Smooth muscle cell (in vitro differentiated cells): ENCODE data around the gene CHCHD3. TPM values are rescaled to one million over a fixed set of nuclear protein-coding genes. Genes with fewer than 3 reads are reported as not detected.

Source experiments
- DNase-seq: peaks from one replicate; lab custom pipeline; 2025; ENCODE audit not compliant: unreplicated experiment; lab: John Stamatoyannopoulos, UW
- H2AFZ ChIP-seq: fragments of 200-600 bp; sonication (generic); 2 replicates; pipeline ENCODE4 v1.6.0; 2016; ENCODE audit warnings: antibody characterized with exemption, low read depth, mild to moderate bottlenecking
- H3F3A ChIP-seq: fragments of 200-600 bp; sonication (generic); 2 replicates; pipeline ENCODE4 v1.6.0; 2017; ENCODE audit warnings: antibody characterized with exemption, low read depth
- H3K27ac ChIP-seq: fragments of 200-600 bp; sonication (generic); 2 replicates; pipeline ENCODE4 v1.5.1; 2016; ENCODE audit warnings: low read depth, mild to moderate bottlenecking
- H3K27me3 ChIP-seq: fragments of 200-600 bp; sonication (generic); 2 replicates; pipeline ENCODE4 v1.6.1; 2016; ENCODE audit warnings: low read depth, mild to moderate bottlenecking
- H3K36me3 ChIP-seq: fragments of 200-600 bp; sonication (generic); 2 replicates; pipeline ENCODE4 v1.5.1; 2016; ENCODE audit warnings: low read depth
- H3K4me1 ChIP-seq: fragments of 200-600 bp; sonication (generic); 2 replicates; pipeline ENCODE4 v1.5.1; 2016; ENCODE audit warnings: low read depth
- H3K4me2 ChIP-seq: fragments of 200-600 bp; sonication (generic); 2 replicates; pipeline ENCODE4 v1.6.0; 2016; ENCODE audit warnings: mild to moderate bottlenecking
- H3K4me3 ChIP-seq: fragments of 200-600 bp; sonication (generic); 2 replicates; pipeline ENCODE4 v1.5.1; 2016; ENCODE audit warnings: mild to moderate bottlenecking
- H3K79me2 ChIP-seq: fragments of 200-600 bp; sonication (generic); 2 replicates; pipeline ENCODE4 v1.6.0; 2016; ENCODE audit warnings: low read depth, mild to moderate bottlenecking
- H3K9ac ChIP-seq: fragments of 200-600 bp; sonication (generic); 2 replicates; pipeline ENCODE4 v1.6.0; 2016; ENCODE audit warnings: low read depth
- H3K9me3 ChIP-seq: fragments of 200-600 bp; sonication (generic); replicated peaks from 2 replicates; pipeline ENCODE4 v1.5.1; 2016; ENCODE audit warnings: low read depth
- H4K20me1 ChIP-seq: fragments of 200-600 bp; sonication (generic); 2 replicates; pipeline ENCODE4 v1.6.0; 2016; ENCODE audit warnings: low read depth
- CTCF ChIP-seq: fragments of 200-600 bp; sonication (generic); IDR thresholded peaks from 2 replicates; pipeline ENCODE4 v1.5.1; 2017; ENCODE audit warnings: borderline replicate concordance, mild to moderate bottlenecking, antibody characterized with exemption; ENCODE audit not compliant: insufficient read depth, poor library complexity, severe bottlenecking
- WGBS: methylation state at CpG from one replicate; pipeline ENCODE4 v1.1.7; 2016; ENCODE audit warnings: low lambda C conversion rate; 5-methylcytosine and 5-hydroxymethylcytosine counted together
- polyA plus RNA-seq: library from polyadenylated mRNA; unstranded; fragments of >200 nt; fragmentation: Nextera tagmentation; extraction: Ambion mirVana; gene quantifications from 2 replicates; pipeline ENCODE4 v1.2.1, GENCODE V29; 2016
- total RNA-seq: library from RNA; depleted of rRNA; stranded (reverse); fragments of >200 nt; gene quantifications from 2 replicates; pipeline ENCODE4 v1.2.3, GENCODE V29; 2014

Gene CHCHD3
- total and polyA plus RNA-seq, 2 experiments from 2014 or later = 49.8 to 59.2 TPM

- H3K9ac ChIP-seq = no peak overlapping the region
- H3K36me3 ChIP-seq = no peaks in the 10 kb centered on the region
- H2AFZ ChIP-seq = no peak overlapping the region
- 90% methylated on average over 1 of the region's 1 CpG for WGBS
- peaks cover 8% of the 10 kb centered on the region for H4K20me1 ChIP-seq
- no peak for DNase-seq
- H3K79me2 ChIP-seq = peaks cover 2% of the 10 kb centered on the region
- H3K4me3 ChIP-seq = no peak overlapping the region
- no peaks in the 10 kb centered on the region for H3K27me3 ChIP-seq
- no peak overlapping the region for H3K27ac ChIP-seq
- TF ChIP-seq CTCF = no peak
- H3F3A ChIP-seq = no peaks in the 10 kb centered on the region
- H3K4me2 ChIP-seq = no peak overlapping the region
- peaks cover 10% of the 10 kb centered on the region for H3K4me1 ChIP-seq
- H3K9me3 ChIP-seq = no peaks in the 10 kb centered on the region
Observed at GRCh38 chr7:132859199-132859598, 222.7 kb downstream of the CHCHD3 start.

- Histone ChIP-seq H3K4me1 (peaks cover 10% of the 10 kb centered on the region), H3K36me3 (no peaks in the 10 kb centered on the region), H3K9me3 (no peaks in the 10 kb centered on the region), H2AFZ (no peak overlapping the region), H3K27me3 (no peaks in the 10 kb centered on the region), H3K4me3 (no peak overlapping the region), H3K9ac (no peak overlapping the region), H4K20me1 (peaks cover 8% of the 10 kb centered on the region), H3K79me2 (peaks cover 4% of the 10 kb centered on the region), H3K27ac (no peak overlapping the region), H3F3A (no peaks in the 10 kb centered on the region), H3K4me2 (no peak overlapping the region)
- over 99% methylated on average over 4 of the region's 4 CpGs for WGBS
- no peak for DNase-seq
- no peak for TF ChIP-seq CTCF
Observed at GRCh38 chr7:132858760-132859159, 223.1 kb downstream of the CHCHD3 start.

GRCh38 chr7:132858251-132858650 lies 223.6 kb downstream of the CHCHD3 start:
- WGBS = 100% methylated on average over 2 of the region's 2 CpGs
- DNase-seq = no peak
- TF ChIP-seq CTCF = no peak
- no peak overlapping the region for H3K27ac ChIP-seq
- peaks cover 4% of the 10 kb centered on the region for H3K79me2 ChIP-seq
- no peak overlapping the region for H3K4me3 ChIP-seq
- H3K9me3 ChIP-seq = no peaks in the 10 kb centered on the region
- no peak overlapping the region for H3K4me2 ChIP-seq
- peaks cover 8% of the 10 kb centered on the region for H4K20me1 ChIP-seq
- no peaks in the 10 kb centered on the region for H3F3A ChIP-seq
- peaks cover 10% of the 10 kb centered on the region for H3K4me1 ChIP-seq
- H3K36me3 ChIP-seq = no peaks in the 10 kb centered on the region
- no peaks in the 10 kb centered on the region for H3K27me3 ChIP-seq
- H3K9ac ChIP-seq = no peak overlapping the region
- no peak overlapping the region for H2AFZ ChIP-seq

- no peak overlapping the region for H3K4me3 ChIP-seq
- peaks cover 10% of the 10 kb centered on the region for H3K4me1 ChIP-seq
- TF ChIP-seq CTCF = no peak
- H3K27ac ChIP-seq = no peak overlapping the region
- no peak overlapping the region for H3K4me2 ChIP-seq
- H3K36me3 ChIP-seq = no peaks in the 10 kb centered on the region
- H4K20me1 ChIP-seq = peaks cover 8% of the 10 kb centered on the region
- DNase-seq = no peak
- no peaks in the 10 kb centered on the region for H3K27me3 ChIP-seq
- no peak overlapping the region for H3K9ac ChIP-seq
- H3F3A ChIP-seq = no peaks in the 10 kb centered on the region
- H3K9me3 ChIP-seq = no peaks in the 10 kb centered on the region
- H3K79me2 ChIP-seq = peaks cover 4% of the 10 kb centered on the region
- 93% methylated on average over 4 of the region's 4 CpGs for WGBS
- H2AFZ ChIP-seq = no peak overlapping the region
Observed at GRCh38 chr7:132857703-132858102, 224.2 kb downstream of the CHCHD3 start.
